Karpas-422 (cell line): ENCODE measurements around the gene FAHD1. TPM values are rescaled to one million over a fixed set of nuclear protein-coding genes. Genes with fewer than 3 reads are reported as not detected.
"Not testable (repeated sequence)": the region's sequence is repeated elsewhere in the genome, so short reads cannot be mapped to it uniquely, and the experiment has no call there.

Experiments used
- DNase-seq: peaks from one replicate; pipeline ENCODE4 v3.0.0-alpha.2; 2015
- H2AFZ ChIP-seq: fragments of 200-600 bp; sonication (generic); 2 replicates; pipeline ENCODE4 v1.6.1; 2014; ENCODE audit warnings: antibody characterized with exemption, low read length, mixed read lengths
- H3K27ac ChIP-seq: fragments of 200-600 bp; sonication (generic); 2 replicates; pipeline ENCODE4 v1.5.1; 2014; ENCODE audit warnings: mild to moderate bottlenecking, low read length, moderate library complexity
- H3K27me3 ChIP-seq: fragments of 200-600 bp; sonication (generic); 2 replicates; pipeline ENCODE4 v1.6.1; 2014; ENCODE audit warnings: low read length, mixed read lengths
- H3K36me3 ChIP-seq: fragments of 200-600 bp; sonication (generic); 2 replicates; pipeline ENCODE4 v1.6.1; 2014; ENCODE audit warnings: low read length, mixed read lengths; ENCODE audit not compliant: insufficient read depth
- H3K4me1 ChIP-seq: fragments of 200-600 bp; sonication (generic); 2 replicates; pipeline ENCODE4 v1.6.1; 2014; ENCODE audit warnings: mild to moderate bottlenecking, low read length, mixed read lengths
- H3K4me2 ChIP-seq: fragments of 200-600 bp; sonication (generic); 2 replicates; pipeline ENCODE4 v1.6.1; 2014; ENCODE audit warnings: low read length, low read depth, mild to moderate bottlenecking; ENCODE audit not compliant: poor library complexity, severe bottlenecking
- H3K4me3 ChIP-seq: fragments of 200-600 bp; sonication (generic); 2 replicates; pipeline ENCODE4 v1.5.1; 2014; ENCODE audit warnings: mild to moderate bottlenecking, antibody characterized with exemption, low read length, mixed read lengths
- H3K79me2 ChIP-seq: fragments of 200-600 bp; sonication (generic); 2 replicates; pipeline ENCODE4 v1.6.1; 2014; ENCODE audit warnings: mild to moderate bottlenecking, low read length, mixed read lengths
- H3K9ac ChIP-seq: fragments of 200-600 bp; sonication (generic); 2 replicates; pipeline ENCODE4 v1.6.0; 2014; ENCODE audit warnings: low read length
- H3K9me2 ChIP-seq: fragments of 200-600 bp; sonication (generic), shearing (Covaris generic); replicated peaks from 2 replicates; pipeline ENCODE4 v1.6.0; 2014; ENCODE audit warnings: mild to moderate bottlenecking, low read length, moderate library complexity; ENCODE audit not compliant: insufficient read depth
- H3K9me3 ChIP-seq: fragments of 300-700, 200-600 bp; sonication (generic); 2 replicates; pipeline ENCODE4 v1.6.1; 2014; ENCODE audit warnings: low read length, mixed read lengths
- H4K20me1 ChIP-seq: fragments of 200-600 bp; sonication (generic); 2 replicates; pipeline ENCODE4 v1.6.1; 2014; ENCODE audit warnings: mild to moderate bottlenecking, antibody characterized with exemption, low read length, low read depth; ENCODE audit not compliant: insufficient read depth
- total RNA-seq: library from RNA; depleted of rRNA; stranded (reverse); fragments of >200 nt; shearing (Covaris generic); gene quantifications from 2 replicates; pipeline ENCODE4 v1.2.3, GENCODE V29; 2014; ENCODE audit warnings: low replicate concordance

FAHD1 gene
- total RNA-seq, 1 experiment from 2014 or later = 12.6 TPM

- H3K27ac ChIP-seq = no peak within 1 kb of the TSS
- DNase-seq = no peak
- no peak within 1 kb of the TSS for H3K9ac ChIP-seq
- H3K79me2 ChIP-seq = no peaks in the 10 kb centered on the region
- H3K9me2 ChIP-seq = no peaks in the 10 kb centered on the region
- no peak within 1 kb of the TSS for H2AFZ ChIP-seq
- H3K4me2 ChIP-seq = no peak within 1 kb of the TSS
- no peaks in the 10 kb centered on the region for H3K4me1 ChIP-seq
- H3K9me3 ChIP-seq = no peaks in the 10 kb centered on the region
- H4K20me1 ChIP-seq = no peaks in the 10 kb centered on the region
- no peaks in the 10 kb centered on the region for H3K36me3 ChIP-seq
- no peak within 1 kb of the TSS for H3K4me3 ChIP-seq
- no peaks in the 10 kb centered on the region for H3K27me3 ChIP-seq
Observed at GRCh38 chr16:1871974-1872635, 45.1 kb downstream of the FAHD1 start, which contains the start of gene MEIOB. Gene MEIOB (minus strand): TSS chr16:1872164. CDS start chr16:1868175, 3,989 bp downstream.

DNA sequence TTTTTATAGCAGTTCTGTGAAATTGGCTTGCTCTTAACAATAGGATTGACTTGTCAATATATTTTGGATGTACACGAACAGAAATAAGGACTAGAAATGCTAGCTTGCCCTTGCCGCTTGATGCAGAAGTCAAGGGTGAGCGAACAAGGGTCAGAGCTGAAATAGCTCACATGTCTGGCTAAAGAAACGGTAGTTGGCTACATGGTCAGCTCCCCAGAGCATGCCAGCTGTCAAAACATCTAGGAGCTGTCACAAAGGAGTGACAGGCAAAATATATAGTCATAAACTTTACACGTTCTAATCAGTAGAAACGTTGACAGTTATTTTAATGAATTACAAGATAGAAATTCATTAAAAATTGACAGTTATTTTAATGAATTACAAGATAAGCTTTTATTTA, 47.8 kb downstream of the FAHD1 start:
- H3K27me3 ChIP-seq = no peaks in the 10 kb centered on the region
- H3K79me2 ChIP-seq = no peaks in the 10 kb centered on the region

DNA sequence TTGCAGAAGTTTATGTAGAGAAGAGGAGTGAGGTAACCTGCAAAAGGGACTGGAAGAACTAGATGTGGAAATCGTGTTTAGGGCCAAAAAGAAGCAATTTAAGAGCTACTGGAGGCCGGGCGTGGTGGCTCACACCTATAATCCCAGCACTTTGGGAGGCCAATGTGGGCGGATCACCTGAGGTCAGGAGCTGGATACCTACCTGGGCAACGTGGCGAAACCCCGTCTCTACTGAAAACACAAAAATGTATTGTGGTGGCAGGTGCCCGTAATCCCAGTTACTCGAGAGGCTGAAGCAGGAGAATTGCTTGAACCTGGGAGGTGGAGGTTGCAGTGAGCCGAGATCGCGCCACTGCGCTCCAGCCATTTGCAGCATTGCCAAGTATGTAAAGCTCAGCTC, 49.1 kb downstream of the FAHD1 start:
- not testable (repeated sequence) for H3K9ac ChIP-seq, DNase-seq, H3K27ac ChIP-seq, H2AFZ ChIP-seq, H3K79me2 ChIP-seq, H3K27me3 ChIP-seq, H3K4me2 ChIP-seq, H3K4me3 ChIP-seq, H3K9me2 ChIP-seq, H3K36me3 ChIP-seq, H3K4me1 ChIP-seq, H4K20me1 ChIP-seq, H3K9me3 ChIP-seq

More for the DNA sequence above, 47.8 kb downstream of the FAHD1 start:
- no peak overlapping the region for H3K27ac ChIP-seq
- H3K9me3 ChIP-seq = no peaks in the 10 kb centered on the region
- no peak for DNase-seq
- H2AFZ ChIP-seq = no peak overlapping the region
- no peaks in the 10 kb centered on the region for H3K9me2 ChIP-seq
- no peak overlapping the region for H3K4me3 ChIP-seq
- no peaks in the 10 kb centered on the region for H3K4me1 ChIP-seq
- H3K36me3 ChIP-seq = no peaks in the 10 kb centered on the region
- H3K4me2 ChIP-seq = no peak overlapping the region
- no peaks in the 10 kb centered on the region for H4K20me1 ChIP-seq
- H3K9ac ChIP-seq = no peak overlapping the region

DNA sequence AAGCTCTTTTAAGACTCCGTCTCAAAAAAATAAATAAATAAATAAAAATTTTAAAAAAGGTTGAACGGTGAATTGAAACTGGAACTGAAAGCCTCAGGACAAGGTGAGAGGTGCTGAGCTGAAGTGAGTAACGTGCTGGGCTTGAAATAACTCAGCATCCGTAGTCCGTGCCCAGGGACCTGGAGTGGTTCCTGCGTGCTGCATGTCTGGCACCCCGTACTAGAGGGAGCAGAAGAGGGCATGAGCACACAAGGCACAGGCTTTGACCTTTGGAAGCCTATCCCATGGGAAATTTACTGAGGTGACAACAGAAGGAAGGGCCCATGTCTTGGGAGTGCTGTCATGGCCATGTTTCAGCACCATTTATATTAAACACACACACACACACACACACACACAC, 49.5 kb downstream of the FAHD1 start:
- no peak overlapping the region for H3K4me2 ChIP-seq
- no peak for DNase-seq

DNA sequence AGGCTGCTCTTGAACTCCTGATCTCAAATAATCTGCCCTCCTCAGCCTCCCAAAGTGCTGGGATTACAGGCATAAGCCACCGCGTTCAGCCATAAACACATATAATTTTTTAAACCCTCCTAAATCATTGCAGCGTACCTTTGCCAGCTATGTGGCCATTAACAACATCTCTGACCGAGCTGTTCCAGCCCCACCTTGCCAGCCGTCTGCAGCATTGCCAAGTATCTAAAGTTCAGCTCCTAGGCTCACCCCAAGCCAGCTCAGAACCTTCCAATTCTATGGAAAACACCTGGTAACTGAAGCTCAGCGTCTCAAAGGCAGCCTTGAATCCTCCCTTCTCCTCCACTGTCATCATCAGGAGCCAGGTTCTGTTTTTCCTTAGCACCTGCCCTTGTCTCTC, 50.1 kb downstream of the FAHD1 start:
- Histone ChIP-seq H3K79me2 (no peaks in the 10 kb centered on the region), H3K9me2 (no peaks in the 10 kb centered on the region), H2AFZ (no peak overlapping the region), H3K4me3 (no peak overlapping the region), H3K9me3 (no peaks in the 10 kb centered on the region), H3K27ac (no peak overlapping the region), H3K36me3 (no peaks in the 10 kb centered on the region), H3K9ac (no peak overlapping the region), H3K27me3 (no peaks in the 10 kb centered on the region), H4K20me1 (no peaks in the 10 kb centered on the region), H3K4me1 (no peaks in the 10 kb centered on the region), H3K4me2 (no peak overlapping the region)
- DNase-seq = no peak

More for the DNA sequence above, 49.5 kb downstream of the FAHD1 start:
- Histone ChIP-seq H3K27me3 (no peaks in the 10 kb centered on the region), H3K9me2 (no peaks in the 10 kb centered on the region), H3K4me3 (no peak overlapping the region), H3K9ac (no peak overlapping the region), H2AFZ (no peak overlapping the region), H3K36me3 (no peaks in the 10 kb centered on the region), H3K79me2 (no peaks in the 10 kb centered on the region), H3K4me1 (no peaks in the 10 kb centered on the region), H3K9me3 (no peaks in the 10 kb centered on the region), H4K20me1 (no peaks in the 10 kb centered on the region), H3K27ac (no peak overlapping the region)

- no peak overlapping the region for H3K4me3 ChIP-seq
Observed at GRCh38 chr16:1877804-1878203, 50.8 kb downstream of the FAHD1 start.

DNA sequence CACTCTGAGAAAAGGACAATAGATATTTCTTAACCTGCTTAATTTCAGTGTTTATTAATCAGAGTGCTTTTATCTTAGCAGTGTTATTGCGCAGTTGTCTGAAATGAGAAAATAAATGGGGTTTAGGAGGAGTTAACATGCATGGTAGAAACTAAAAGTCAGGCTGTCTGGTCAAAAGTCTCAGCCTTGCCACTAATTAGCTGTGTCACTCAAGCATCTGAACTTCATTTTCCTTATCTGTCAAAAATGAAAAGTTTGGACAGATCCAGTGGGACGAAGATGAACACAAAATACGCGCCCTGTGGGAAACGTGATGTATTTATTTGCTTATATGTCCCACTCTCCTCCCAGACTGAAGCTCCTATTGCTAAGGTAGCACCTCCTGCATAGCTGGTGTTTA, 51.2 kb downstream of the FAHD1 start:
- H3K4me1 ChIP-seq = no peaks in the 10 kb centered on the region
- no peak for DNase-seq
- no peak overlapping the region for H3K27ac ChIP-seq
- no peaks in the 10 kb centered on the region for H3K36me3 ChIP-seq
- H3K9me3 ChIP-seq = no peaks in the 10 kb centered on the region
- no peaks in the 10 kb centered on the region for H3K9me2 ChIP-seq
- H3K4me3 ChIP-seq = no peak overlapping the region
- no peaks in the 10 kb centered on the region for H4K20me1 ChIP-seq
- H3K79me2 ChIP-seq = no peaks in the 10 kb centered on the region
- no peak overlapping the region for H3K4me2 ChIP-seq
- no peak overlapping the region for H2AFZ ChIP-seq
- no peak overlapping the region for H3K9ac ChIP-seq
- no peaks in the 10 kb centered on the region for H3K27me3 ChIP-seq

More at GRCh38 chr16:1877804-1878203, 50.8 kb downstream of the FAHD1 start:
- Histone ChIP-seq H3K4me2 (no peak overlapping the region), H3K27me3 (no peaks in the 10 kb centered on the region), H3K9me2 (no peaks in the 10 kb centered on the region), H3K27ac (no peak overlapping the region), H3K9ac (no peak overlapping the region), H3K9me3 (no peaks in the 10 kb centered on the region), H3K4me1 (no peaks in the 10 kb centered on the region), H3K79me2 (no peaks in the 10 kb centered on the region), H3K36me3 (no peaks in the 10 kb centered on the region), H2AFZ (no peak overlapping the region), H4K20me1 (no peaks in the 10 kb centered on the region)
- DNase-seq = no peak
